HG02798 (cell line): ENCODE results near the gene AKAP9.
"Not testable (repeated sequence)": the region's sequence is repeated elsewhere in the genome, so short reads cannot be mapped to it uniquely, and the experiment has no call there.

Experiments
- ATAC-seq: cut with Tn5 transposase; IDR thresholded peaks from one replicate; pipeline ENCODE4 v1.9.1; 2021; ENCODE audit warnings: mild to moderate bottlenecking; ENCODE audit not compliant: unreplicated experiment, poor library complexity

The AKAP9 gene

DNA sequence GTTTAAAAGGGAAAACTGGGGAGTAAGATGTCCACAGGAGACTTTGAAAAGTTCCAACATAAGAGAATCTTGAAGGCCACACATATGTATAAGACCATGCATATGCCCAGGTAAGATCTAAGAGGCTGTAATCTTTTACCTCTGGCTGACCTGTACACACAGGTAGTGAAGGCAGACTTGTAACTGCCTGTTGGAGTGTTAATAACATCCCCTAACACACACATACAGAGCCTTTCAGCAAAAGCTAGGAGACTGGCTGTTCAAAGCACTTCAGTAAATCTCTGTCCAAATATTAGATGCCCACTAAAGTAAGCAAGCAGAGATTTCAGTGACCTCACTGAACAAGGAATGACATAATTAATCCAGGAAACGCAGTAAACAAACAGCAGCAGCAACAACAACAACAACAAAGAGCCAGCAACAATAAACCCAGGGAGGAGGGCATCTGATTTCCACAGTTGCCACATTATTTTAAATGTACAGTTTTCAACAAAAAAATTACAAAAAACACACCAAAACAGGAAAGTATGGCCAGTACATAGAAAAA lies 178.6 kb downstream of the AKAP9 start:
- no peak for ATAC-seq

- no peak for ATAC-seq
These were observed 181.0 kb downstream of the AKAP9 start for GRCh38 chr7:92121681-92122080.

GRCh38 chr7:92131093-92131492 lies 190.4 kb downstream of the AKAP9 start:
- ATAC-seq = no peak

GRCh38 chr7:92131764-92132330 lies 191.2 kb downstream of the AKAP9 start:
- no peak for ATAC-seq

DNA sequence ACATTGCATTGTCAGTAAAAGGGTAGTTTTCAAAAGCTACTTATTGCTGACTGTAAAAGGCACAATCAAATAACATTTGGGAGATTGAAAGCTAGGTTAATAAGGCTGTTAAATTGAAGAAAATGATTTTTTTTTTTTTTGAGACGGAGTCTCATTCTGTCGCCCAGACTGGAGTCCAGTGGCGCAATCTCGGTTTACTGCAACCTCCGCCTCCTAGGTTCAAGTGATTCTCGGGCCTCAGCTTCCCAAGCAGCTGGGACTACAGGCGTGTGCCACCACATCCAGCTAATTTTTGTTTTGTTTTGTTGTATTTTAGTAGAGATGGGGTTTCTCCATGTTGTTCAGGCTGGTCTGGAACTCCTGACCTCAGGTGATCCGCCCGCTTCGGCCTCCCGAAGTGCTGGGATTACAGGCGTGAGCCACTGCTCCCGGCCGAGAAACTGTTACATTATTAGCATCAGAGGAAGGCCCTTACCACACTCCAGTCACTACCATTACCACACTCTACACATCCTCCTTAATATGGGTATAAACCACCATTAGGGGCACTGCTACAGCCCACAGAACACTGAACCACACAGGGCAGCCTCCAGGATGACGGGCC lies 192.6 kb downstream of the AKAP9 start:
- ATAC-seq = no peak

DNA sequence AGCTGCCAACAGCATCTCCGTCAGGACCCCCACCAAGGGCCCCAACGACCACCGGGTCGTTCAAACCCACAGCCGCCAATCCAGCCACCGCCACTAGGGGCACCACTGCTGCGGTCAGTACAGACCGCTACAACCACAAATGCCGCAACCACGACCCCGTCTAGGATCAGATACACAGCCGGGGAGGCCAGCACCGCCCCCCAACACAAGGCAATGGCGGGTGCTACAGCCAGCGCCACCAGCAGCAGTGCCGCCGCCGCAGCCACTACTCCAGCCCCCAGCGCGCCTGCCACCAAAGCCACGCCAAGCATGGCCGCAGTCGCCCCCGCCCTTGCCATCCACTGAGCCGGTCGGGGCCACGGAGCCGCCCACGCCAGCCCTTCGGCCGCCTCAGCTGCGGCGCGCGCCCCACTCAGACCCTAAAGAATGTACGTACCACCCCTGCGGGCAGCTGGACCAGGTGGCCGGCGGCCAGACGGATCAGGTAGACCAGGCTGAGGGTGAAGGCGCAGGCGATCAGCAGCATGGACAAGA lies 193.1 kb downstream of the AKAP9 start:
- peak; percentile 32 for ATAC-seq

- peak; percentile 92 for ATAC-seq
These were observed 193.8 kb downstream of the AKAP9 start, which contains the start of gene CYP51A1 for GRCh38 chr7:92134271-92135051. CYP51A1 (minus strand) TSS chr7:92134477; CDS start chr7:92134364, 113 bp downstream.

GRCh38 chr7:92135052-92135889 lies 194.6 kb downstream of the AKAP9 start:
- ATAC-seq = no peak

DNA sequence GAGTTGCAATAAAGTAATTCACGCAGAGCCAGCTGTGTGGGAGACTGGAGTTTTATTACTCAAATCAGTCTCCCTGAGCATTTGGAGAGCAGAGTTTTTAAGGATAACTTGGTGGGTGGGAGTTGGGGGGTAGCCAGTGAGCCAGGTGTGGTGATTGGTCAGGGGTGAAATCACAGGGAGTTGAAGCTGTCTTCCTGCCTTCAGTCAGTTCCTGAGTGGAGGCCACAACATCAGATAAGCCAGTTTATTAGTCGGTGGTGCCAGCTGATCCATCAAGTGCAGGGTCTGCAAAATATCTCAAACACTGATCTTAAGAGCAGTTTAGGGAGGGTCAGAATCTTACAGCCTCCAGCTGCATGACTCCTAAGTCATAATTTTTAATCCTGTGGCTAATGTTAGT lies 196.9 kb downstream of the AKAP9 start:
- ATAC-seq = no peak

DNA sequence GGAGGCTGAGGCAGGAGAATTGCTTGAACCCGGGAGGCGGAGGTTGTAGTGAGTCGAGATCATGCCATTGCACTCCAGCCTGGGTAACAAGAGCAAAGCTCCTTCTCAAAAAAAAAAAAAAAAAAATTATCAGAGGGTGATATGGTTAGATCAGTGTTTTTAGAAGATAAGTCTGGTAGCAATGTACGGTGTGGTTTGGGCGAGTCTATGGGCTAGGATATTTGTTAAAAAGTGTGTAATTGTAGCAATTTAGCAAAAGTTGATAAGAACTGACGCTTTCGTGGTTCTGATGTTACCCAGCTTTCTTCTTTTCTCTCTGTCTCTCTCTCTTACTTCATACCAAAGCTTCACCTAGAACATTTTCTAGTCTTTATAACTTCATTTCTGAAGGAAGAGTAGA lies 200.5 kb downstream of the AKAP9 start:
- no peak for ATAC-seq

DNA sequence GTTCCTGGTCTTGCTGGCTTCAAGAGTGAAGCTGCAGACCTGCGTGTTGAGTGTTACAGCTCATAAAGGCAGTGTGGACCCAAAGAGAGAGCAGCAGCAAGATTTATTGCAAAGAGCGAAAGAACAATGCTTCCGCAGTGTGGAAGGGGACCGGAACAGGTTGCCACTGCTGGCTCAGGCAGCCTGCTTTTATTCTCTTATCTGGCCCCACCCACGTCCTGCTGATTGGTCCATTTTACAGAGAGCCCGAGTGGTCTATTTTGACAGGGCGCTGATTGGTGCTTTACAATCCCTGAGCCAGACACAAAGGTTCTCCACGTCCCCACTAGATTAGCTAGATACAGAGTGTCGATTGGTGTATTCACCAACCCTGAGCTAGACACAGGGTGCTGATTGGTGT lies 202.1 kb downstream of the AKAP9 start:
- ATAC-seq = not testable (repeated sequence)

DNA sequence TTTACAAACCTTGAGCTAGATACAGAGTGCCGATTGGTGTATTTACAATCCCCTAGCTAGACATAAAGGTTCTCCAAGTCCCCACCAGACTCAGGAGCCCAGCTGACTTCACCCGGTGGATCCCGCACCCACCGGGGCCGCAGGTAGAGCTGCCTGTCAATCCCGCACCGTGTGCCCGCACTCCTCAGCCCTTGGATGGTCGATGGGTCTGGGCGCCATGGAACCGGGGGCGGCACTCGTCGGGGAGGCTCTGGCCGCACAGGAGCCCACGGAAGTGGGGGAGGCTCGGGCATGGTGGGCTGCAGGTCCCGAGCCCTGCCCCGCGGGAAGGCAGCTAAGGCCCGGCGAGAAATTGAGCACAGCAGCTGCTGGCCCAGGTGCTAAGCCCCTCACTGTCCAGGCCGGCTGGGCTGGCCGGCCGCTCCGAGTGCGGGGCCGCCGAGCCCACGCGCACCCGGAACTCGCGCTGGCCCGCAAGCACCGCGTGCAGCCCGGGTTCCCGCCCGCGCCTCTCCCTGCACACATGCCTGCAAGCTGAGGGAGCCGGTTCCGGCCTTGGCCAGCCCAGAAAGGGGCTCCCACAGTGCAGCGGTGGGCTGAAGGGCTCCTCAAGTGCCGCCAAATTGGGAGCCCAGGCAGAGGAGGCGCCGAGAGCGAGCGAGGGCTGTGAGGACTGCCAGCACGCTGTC lies 202.7 kb downstream of the AKAP9 start:
- not testable (repeated sequence) for ATAC-seq

GRCh38 chr7:92149736-92150239 lies 209.1 kb downstream of the AKAP9 start:
- ATAC-seq = no peak

DNA sequence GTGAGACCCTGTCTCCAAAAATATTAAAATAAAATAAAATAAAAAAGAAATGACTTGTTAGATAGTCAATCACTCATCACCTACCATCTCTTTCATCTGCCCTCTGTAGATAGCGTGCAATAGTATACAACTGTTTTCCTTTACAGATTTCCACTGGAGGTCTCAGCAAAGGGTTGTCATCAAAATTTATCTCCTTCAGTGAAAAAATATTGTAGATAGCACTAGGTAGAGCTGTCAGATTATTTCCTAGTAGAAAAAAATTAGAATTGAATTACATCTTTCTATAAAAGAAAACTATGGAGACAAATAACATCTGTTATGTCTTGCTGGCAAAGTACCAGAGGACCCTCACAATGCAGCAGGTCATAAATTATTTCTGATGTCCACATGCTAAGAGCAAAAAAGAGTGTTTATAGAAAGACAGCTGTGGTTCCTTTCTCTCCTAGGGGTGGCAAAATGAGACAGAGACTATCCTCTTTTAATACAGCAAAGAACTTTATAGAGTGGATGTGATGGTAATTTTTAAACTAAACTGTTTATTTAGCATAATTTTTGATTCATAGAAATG lies 209.9 kb downstream of the AKAP9 start:
- no peak for ATAC-seq

- ATAC-seq = no peak
These were observed 214.6 kb downstream of the AKAP9 start for GRCh38 chr7:92155108-92155739.

DNA sequence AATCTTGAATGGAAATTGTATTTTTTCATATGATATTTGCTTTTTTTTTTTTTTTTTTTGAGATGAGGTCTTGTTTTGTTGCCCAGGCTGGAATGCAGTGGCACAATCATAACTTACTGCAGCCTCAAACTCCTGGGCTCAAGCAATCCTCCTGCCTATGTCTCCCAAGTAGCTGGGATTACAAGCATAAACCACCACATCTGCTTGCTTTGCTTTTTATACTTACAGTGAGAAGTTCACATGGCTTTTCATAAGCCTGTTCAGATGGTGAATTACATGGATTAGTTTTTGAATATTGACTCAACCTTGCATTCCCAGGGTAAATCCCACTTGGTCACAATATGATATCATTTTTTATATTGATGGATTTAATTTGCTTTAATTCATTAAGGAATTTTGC lies 216.3 kb downstream of the AKAP9 start:
- no peak for ATAC-seq

- ATAC-seq = peak; percentile 65
These were observed 218.3 kb downstream of the AKAP9 start for GRCh38 chr7:92158660-92159575.
